Loucy (cell line): ENCODE results near the gene EEFSEC.

Source experiments
- CTCF ChIP-seq: fragments of 200-600 bp; sonication (generic); conservative IDR thresholded peaks from 2 replicates; pipeline ENCODE4 v1.5.1; 2014; ENCODE audit warnings: mild to moderate bottlenecking, antibody characterized with exemption, low read length
- EZH2phosphoT487 ChIP-seq: fragments of 200-600 bp; IDR thresholded peaks from 2 replicates; pipeline ENCODE4 v1.6.1; 2018; ENCODE audit warnings: antibody characterized with exemption, mild to moderate bottlenecking, moderate library complexity, borderline replicate concordance

GRCh38 chr3:128330214-128330842, 177.0 kb downstream of the EEFSEC start:
- TF ChIP-seq CTCF (no peak), EZH2phosphoT487 (no peak)
